Measurements from ENCODE around the gene SLC25A40.
A peak's percentile ranks its signal among the peaks of the same experiment; 100 is the strongest.
"Not testable (repeated sequence)": the region's sequence is repeated elsewhere in the genome, so short reads cannot be mapped to it uniquely, and the experiment has no call there.

SLC25A40 gene, protein sequence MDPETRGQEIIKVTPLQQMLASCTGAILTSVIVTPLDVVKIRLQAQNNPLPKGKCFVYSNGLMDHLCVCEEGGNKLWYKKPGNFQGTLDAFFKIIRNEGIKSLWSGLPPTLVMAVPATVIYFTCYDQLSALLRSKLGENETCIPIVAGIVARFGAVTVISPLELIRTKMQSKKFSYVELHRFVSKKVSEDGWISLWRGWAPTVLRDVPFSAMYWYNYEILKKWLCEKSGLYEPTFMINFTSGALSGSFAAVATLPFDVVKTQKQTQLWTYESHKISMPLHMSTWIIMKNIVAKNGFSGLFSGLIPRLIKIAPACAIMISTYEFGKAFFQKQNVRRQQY

DNA sequence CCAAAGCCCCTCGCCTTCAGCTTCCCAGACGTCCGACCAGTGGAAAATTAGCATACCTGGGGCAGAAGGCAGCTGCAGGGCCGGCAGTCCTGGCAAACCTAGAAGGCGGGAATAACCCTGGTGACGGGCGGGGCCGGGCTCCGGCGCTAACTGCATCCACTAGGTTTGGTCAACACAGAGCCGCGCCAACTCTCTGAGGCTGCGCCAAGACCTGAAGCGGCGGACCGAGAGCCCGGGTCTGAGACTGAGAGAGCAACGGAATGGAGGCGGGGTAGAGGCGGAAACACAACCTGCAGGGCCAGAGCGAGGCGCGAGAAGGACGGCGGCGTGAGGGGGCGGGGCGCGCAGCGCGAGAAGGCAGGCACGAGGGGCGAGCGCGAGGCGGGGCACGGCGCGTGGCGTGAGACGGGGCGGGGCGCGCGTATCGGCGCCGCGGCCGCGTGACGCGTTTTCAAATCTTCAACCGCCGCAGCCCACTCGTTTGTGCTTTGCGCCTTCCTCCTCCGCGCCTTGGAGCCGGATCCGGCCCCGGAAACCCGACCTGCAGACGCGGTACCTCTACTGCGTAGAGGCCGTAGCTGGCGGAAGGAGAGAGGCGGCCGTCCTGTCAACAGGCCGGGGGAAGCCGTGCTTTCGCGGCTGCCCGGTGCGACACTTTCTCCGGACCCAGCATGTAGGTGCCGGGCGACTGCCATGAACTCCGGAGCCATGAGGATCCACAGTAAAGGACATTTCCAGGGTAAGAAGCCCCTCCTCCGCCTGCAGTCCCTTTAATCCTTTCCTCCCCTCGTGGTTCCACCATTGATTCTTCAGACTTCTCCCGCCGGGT lies at the start of gene SLC25A40, which contains the start of gene DBF4:
TSS of gene SLC25A40 (minus strand) at position 321 of the 829 bp plus-strand sequence. CDS start 17,633 bp downstream, outside the sequence.
TSS of gene DBF4 (plus strand) at position 454 of the 829 bp plus-strand sequence. CDS start at position 694, 240 bp downstream.
- Histone ChIP-seq H3K36me3 (ENCODE audit: insufficient read depth, low read length) (peaks cover 9% of the 10 kb centered on the region), H3K9ac (ENCODE audit: low read depth, low read length) (peak within 1 kb of the TSS; percentile 96), H3K9me3 (ENCODE audit: control insufficient read depth, insufficient read depth, low read length) (peaks cover 2% of the 10 kb centered on the region; the same call in 1 of the 2 replicates), H3K4me1 (ENCODE audit: insufficient read depth, low read length) (peaks cover 14% of the 10 kb centered on the region; the same call in 1 of the 2 replicates)

DNA sequence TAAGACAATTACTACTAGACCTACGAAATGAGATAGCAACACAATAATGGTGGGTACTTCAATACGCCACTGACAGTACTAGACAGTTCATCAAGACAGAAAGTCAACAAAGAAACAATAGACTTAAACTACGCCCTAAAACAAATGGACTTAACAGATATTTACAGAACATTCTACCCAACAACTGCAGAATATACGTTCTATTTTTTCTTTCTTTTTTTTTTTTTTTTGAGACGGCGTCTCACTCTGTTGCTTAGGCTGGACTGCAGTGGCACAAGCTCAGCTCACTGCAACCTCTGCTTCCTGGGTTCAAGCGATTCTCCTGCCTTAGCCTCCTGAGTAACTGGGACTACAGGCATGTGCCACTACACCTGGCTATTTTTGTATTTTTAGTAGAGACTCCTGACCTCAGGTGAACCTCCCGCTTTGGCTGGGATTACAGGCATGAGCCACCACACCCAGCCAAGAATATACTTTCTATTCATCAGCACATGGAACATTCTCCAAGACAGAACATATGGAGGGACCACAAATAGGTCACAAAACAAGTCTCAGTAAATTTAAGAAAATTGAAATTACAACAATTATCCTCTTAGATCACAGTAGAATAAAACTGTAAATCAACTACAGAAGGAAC lies 46.7 kb upstream of the SLC25A40 start:
- not testable (repeated sequence) for H3K9ac ChIP-seq (ENCODE audit: low read depth, low read length); H3K36me3 ChIP-seq (ENCODE audit: insufficient read depth, low read length); H3K9me3 ChIP-seq (ENCODE audit: control insufficient read depth, insufficient read depth, low read length); H3K4me1 ChIP-seq (ENCODE audit: insufficient read depth, low read length)

DNA sequence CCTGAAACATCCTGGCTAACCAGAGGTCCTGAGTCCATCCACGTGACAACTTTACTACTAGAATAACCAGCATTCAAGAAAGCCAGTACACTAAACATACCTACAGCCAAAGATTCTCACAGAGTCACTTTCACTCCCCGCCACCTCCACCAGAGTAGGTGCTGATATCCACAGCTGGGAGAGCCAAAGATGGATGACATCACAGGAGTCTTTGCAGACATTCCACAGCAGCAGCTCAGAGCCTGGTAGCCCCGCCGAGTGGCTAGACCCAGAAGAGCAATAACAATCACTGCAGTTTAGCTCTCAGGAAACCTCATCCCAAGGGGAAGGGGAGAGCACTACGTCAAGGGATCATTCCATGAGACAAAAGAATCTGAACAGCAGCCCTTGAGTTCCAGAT lies 44.4 kb upstream of the SLC25A40 start:
- no peaks in the 10 kb centered on the region for H3K4me1 ChIP-seq (ENCODE audit: insufficient read depth, low read length)
- no peaks in the 10 kb centered on the region for H3K9me3 ChIP-seq (ENCODE audit: control insufficient read depth, insufficient read depth, low read length)
- no peaks in the 10 kb centered on the region for H3K36me3 ChIP-seq (ENCODE audit: insufficient read depth, low read length)
- H3K9ac ChIP-seq (ENCODE audit: low read depth, low read length) = no peak overlapping the region

DNA sequence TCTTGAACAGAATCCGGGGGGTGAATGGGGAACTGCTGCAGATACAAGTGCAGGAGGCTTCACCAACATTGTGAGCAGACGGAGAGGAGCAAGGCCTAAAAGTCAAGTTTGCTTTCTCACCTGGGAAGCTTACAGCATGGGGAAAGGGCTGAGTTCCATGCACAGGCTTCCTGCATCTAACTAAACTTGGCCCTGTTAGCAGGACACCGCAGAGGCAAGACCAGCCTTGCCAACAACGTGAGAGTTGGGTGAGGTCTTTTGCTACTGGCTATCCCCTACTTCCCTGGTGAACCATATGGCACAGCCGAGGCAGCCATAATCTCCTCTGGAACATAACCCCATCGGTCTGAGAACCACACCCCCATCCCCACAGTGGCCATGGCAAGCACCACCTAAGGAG lies 43.7 kb upstream of the SLC25A40 start:
- H3K9me3 ChIP-seq (ENCODE audit: control insufficient read depth, insufficient read depth, low read length) = no peaks in the 10 kb centered on the region
- no peaks in the 10 kb centered on the region for H3K36me3 ChIP-seq (ENCODE audit: insufficient read depth, low read length)
- H3K9ac ChIP-seq (ENCODE audit: low read depth, low read length) = no peak overlapping the region
- H3K4me1 ChIP-seq (ENCODE audit: insufficient read depth, low read length) = no peaks in the 10 kb centered on the region

DNA sequence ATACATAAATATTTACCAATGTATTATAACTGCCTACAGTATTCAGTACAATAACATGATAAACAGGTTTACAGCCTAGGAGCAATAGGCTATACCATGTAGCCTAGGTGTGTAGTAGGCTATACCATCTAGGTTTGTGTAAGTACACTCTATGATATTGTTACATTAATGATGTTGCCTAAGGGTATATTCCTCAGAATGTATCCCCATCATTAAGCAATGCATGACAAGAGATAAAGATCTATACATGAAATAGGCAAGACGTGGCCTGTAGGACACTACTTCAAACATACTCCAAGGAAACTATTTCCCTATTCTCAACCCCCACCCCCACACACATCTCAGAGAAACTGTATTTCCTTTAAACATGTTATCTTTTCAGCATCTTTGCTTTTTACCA lies 42.6 kb upstream of the SLC25A40 start:
- Histone ChIP-seq H3K4me1 (ENCODE audit: insufficient read depth, low read length) (no peaks in the 10 kb centered on the region), H3K9me3 (ENCODE audit: control insufficient read depth, insufficient read depth, low read length) (no peaks in the 10 kb centered on the region), H3K9ac (ENCODE audit: low read depth, low read length) (no peak overlapping the region), H3K36me3 (ENCODE audit: insufficient read depth, low read length) (no peaks in the 10 kb centered on the region)

DNA sequence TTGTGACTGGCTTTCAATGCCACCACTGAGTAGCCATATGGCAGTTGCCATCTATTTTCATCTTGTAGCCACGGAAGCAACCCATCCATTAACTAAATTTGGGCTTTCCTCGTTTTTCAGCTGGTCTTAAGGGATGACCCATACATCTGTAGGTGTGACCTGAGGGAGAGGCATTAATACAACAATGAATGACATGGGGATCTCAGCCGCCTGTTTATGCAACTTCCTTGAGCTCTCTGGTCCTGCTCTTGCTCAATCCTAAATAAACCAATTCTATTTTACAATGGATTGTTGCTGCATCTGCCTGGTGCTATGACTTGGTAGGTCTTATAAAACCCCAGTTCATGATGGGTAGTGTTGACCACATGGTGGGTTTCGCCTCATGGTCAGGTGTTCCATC lies 36.0 kb upstream of the SLC25A40 start:
- H3K4me1 ChIP-seq (ENCODE audit: insufficient read depth, low read length) = no peaks in the 10 kb centered on the region
- no peaks in the 10 kb centered on the region for H3K36me3 ChIP-seq (ENCODE audit: insufficient read depth, low read length)
- no peaks in the 10 kb centered on the region for H3K9me3 ChIP-seq (ENCODE audit: control insufficient read depth, insufficient read depth, low read length)
- no peak overlapping the region for H3K9ac ChIP-seq (ENCODE audit: low read depth, low read length)

DNA sequence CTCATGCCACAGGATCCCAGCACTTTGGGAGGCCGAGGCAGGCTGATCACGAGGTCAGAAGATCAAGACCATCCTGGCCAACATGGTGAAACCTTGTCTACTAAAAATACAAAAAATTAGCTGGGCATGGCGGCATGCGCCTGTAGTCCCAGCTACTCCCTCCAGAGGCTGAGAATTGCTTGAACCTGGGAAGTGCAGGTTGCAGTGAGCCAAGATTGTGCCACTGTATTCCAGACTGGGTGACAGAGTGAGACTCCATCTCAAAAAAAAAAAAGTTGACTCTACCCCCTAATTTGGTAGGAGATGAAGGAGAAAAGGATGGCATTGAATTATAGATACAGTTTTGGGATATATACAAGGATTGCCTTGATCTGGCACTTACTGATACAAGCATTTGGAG lies 32.7 kb upstream of the SLC25A40 start:
- H3K9ac ChIP-seq (ENCODE audit: low read depth, low read length); H3K4me1 ChIP-seq (ENCODE audit: insufficient read depth, low read length); H3K36me3 ChIP-seq (ENCODE audit: insufficient read depth, low read length); H3K9me3 ChIP-seq (ENCODE audit: control insufficient read depth, insufficient read depth, low read length): not testable (repeated sequence)

DNA sequence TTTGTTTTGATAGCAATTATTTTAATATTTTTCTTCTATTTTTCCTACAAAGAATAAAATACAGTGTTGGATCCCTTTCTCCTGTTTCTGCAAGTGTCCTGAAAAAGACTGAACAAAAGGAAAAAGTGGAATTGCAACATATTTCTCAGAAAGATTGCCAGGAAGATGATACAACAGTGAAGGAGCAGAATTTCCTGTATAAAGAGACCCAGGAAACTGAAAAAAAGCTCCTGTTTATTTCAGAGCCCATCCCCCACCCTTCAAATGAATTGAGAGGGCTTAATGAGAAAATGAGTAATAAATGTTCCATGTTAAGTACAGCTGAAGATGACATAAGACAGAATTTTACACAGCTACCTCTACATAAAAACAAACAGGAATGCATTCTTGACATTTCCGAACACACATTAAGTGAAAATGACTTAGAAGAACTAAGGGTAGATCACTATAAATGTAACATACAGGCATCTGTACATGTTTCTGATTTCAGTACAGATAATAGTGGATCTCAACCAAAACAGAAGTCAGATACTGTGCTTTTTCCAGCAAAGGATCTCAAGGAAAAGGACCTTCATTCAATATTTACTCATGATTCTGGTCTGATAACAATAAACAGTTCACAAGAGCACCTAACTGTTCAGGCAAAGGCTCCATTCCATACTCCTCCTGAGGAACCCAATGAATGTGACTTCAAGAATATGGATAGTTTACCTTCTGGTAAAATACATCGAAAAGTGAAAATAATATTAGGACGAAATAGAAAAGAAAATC lies 31.2 kb upstream of the SLC25A40 start:
- H3K4me1 ChIP-seq (ENCODE audit: insufficient read depth, low read length); H3K36me3 ChIP-seq (ENCODE audit: insufficient read depth, low read length); H3K9me3 ChIP-seq (ENCODE audit: control insufficient read depth, insufficient read depth, low read length); H3K9ac ChIP-seq (ENCODE audit: low read depth, low read length): not testable (repeated sequence)

DNA sequence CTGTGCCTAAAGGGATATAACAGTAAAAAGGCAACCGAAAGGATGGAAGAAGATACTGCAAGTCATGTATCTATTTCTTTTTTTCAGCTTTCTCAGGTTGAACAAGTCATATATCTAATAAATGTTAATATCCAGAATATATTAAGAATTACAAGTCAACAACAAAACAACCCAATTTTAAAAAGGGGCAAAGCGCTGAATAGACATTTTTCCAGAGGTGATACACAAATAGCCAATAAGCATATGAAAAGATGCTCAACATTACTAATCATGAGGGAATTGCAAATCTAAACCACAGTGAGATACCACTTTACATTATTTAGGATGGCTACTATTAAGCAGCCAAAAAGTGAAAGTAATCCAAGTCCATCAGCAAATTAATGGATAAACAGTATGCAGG lies 23.1 kb upstream of the SLC25A40 start:
- no peaks in the 10 kb centered on the region for H3K9me3 ChIP-seq (ENCODE audit: control insufficient read depth, insufficient read depth, low read length)
- H3K36me3 ChIP-seq (ENCODE audit: insufficient read depth, low read length) = peaks cover 9% of the 10 kb centered on the region
- H3K9ac ChIP-seq (ENCODE audit: low read depth, low read length) = no peak overlapping the region
- no peaks in the 10 kb centered on the region for H3K4me1 ChIP-seq (ENCODE audit: insufficient read depth, low read length)

DNA sequence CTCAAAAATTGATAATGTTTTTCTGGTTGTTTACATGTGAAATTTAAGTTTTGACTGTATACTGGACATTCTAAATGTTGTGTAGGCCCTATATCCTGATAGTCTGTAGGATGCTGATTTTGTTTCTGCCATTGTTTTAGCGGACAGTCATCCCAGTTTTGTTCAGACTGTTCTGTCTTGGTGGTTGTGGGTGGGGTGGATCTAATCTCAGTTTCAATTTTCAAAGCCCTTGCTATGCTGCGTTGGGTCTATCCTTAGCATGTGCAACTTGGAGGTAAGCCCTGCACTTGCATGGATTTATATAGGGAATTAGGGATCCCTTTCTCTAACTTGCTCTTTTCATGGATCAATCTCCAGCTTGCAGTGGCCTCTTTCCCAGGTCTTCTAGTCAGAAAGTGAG lies 19.2 kb upstream of the SLC25A40 start:
- Histone ChIP-seq H3K36me3 (ENCODE audit: insufficient read depth, low read length) (peaks cover 12% of the 10 kb centered on the region), H3K4me1 (ENCODE audit: insufficient read depth, low read length) (no peaks in the 10 kb centered on the region), H3K9me3 (ENCODE audit: control insufficient read depth, insufficient read depth, low read length) (no peaks in the 10 kb centered on the region), H3K9ac (ENCODE audit: low read depth, low read length) (no peak overlapping the region)

DNA sequence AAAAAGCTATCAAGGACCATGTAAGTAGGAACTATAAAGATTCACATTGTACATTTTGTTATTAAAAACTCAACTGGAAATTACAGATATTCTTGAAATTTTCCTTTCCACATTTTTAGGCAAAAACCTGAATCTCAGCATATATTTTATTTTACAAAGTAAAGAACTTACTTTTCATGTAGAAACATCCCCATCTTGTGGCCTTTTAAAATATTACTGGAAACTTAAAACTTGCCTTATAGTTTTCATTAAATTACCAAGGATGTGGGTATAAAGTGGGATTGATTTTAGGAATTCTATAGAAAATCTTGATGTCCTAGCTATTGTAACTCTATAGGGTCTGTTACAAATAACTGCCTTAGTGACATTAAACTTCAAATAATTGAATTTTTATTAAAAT lies 10.7 kb upstream of the SLC25A40 start:
- H3K9me3 ChIP-seq (ENCODE audit: control insufficient read depth, insufficient read depth, low read length) = no peaks in the 10 kb centered on the region
- H3K9ac ChIP-seq (ENCODE audit: low read depth, low read length) = no peak overlapping the region
- no peaks in the 10 kb centered on the region for H3K4me1 ChIP-seq (ENCODE audit: insufficient read depth, low read length)
- 0 out of 2 replicates have a peak, but pooled peaks cover 12% of the 10 kb centered on the region for H3K36me3 ChIP-seq (ENCODE audit: insufficient read depth, low read length)

DNA sequence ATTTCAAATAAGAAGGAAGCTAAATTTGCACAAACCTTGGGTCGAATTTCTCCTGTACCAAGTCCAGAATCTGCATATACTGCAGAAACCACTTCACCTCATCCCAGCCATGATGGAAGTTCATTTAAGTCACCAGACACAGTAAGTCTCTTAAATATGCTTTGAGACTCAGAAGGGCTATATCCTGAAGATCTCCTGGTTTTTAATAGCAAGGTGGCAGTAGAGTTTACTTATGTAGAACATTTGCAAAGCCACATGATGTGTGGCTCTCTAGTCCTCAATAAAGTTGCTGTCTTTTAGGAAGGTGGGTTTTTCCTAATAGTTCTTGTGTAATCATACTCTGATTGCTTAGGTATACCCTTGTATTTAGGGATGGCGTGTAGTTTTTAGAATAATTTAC lies 8.9 kb upstream of the SLC25A40 start:
- no peak overlapping the region for H3K9ac ChIP-seq (ENCODE audit: low read depth, low read length)
- H3K4me1 ChIP-seq (ENCODE audit: insufficient read depth, low read length) = no peaks in the 10 kb centered on the region
- H3K9me3 ChIP-seq (ENCODE audit: control insufficient read depth, insufficient read depth, low read length) = no peaks in the 10 kb centered on the region
- H3K36me3 ChIP-seq (ENCODE audit: insufficient read depth, low read length) = 0 out of 2 replicates have a peak, but pooled peaks cover 14% of the 10 kb centered on the region

DNA sequence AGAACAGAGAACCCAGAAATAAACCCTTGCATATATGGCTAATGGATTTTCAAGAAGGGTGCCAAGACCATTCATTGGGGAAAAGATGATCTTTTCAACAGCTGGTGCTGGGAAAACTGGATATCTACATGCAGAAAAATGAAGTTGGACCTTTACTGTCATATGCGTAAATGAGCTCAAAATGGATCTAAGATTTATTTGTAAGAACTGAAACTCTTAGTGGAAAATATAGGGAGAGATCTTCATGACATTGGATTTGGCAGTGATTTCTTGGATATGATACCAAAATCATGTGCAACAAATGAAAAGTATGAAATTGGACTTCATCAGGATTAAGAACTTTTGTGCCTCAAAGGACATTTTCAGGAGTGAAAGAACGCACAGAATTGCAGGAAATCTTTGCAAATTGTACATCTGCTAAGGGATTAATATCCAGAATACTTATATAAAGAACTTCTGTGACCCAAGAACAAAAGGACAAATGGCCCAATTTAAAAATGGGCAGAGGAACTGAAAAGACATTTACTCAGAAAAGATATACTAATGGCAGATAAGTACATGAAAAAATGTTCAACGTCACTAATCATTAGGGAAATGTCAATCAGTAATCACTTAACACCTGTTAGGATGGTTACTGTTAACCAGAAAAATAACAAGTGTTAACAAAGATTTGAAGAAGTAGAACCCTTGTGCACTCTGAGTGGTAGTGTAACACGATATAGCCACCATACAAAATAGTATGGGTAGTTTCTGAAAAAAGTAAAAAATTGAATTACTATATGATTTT lies 6.2 kb upstream of the SLC25A40 start:
- Histone ChIP-seq H3K9ac (ENCODE audit: low read depth, low read length) (no peak overlapping the region), H3K36me3 (ENCODE audit: insufficient read depth, low read length) (peaks cover 15% of the 10 kb centered on the region), H3K9me3 (ENCODE audit: control insufficient read depth, insufficient read depth, low read length) (no peaks in the 10 kb centered on the region), H3K4me1 (ENCODE audit: insufficient read depth, low read length) (peaks cover 7% of the 10 kb centered on the region; the same call in 1 of the 2 replicates)

Data from ES-I3 (cell line).